ENCODE measurements around the gene NPDC1.

DNA sequence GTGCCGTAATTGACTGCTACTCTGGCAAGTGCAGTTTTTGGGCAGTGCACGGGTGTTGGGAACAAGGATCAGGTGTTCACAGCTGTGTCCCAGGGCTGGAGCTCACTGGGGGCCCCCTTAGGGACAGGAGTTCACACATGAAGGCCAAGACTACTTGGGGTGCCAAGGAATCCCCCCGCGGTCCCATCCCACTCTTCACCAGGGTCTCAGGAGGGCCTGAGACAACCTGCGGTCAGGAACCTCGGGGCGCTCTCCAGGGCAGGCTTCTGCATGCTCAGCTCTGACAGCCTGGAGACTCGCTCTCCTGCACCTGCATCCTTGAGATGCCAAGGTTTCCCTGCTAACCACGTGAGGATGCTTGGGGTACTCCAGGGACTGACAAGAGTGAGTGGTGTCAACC lies 38.5 kb upstream of the NPDC1 start:
- TF ChIP-seq EZH2 (IDR thresholded peaks at IDR 0.05) (no peak), POLR2AphosphoS5 (IDR thresholded peaks at IDR 0.05; ENCODE audit: borderline replicate concordance, low read depth, low read length) (no peak)

All from SK-N-MC (cell line).